DMS 273 treated with DMSO at 0.1 percent for 48 hours (cell line): ENCODE results near the gene ANKLE2.
"Not testable (repeated sequence)": the region's sequence is repeated elsewhere in the genome, so short reads cannot be mapped to it uniquely, and the experiment has no call there.

ENCODE experiments used
- DNase-seq: peaks from one replicate; lab custom pipeline; 2025; lab: John Stamatoyannopoulos, UW

ANKLE2 gene

GRCh38 chr12:132761032-132761920 is at the start of gene ANKLE2:
Gene ANKLE2 (minus strand): TSS chr12:132761832. CDS start chr12:132761798, 34 bp downstream.
- DNase-seq: no peak

- not testable (repeated sequence) for DNase-seq
These were observed 47.8 kb upstream of the ANKLE2 start for GRCh38 chr12:132809391-132809790.

GRCh38 chr12:132807295-132808092 is 45.9 kb upstream of the ANKLE2 start:
- no peak for DNase-seq

GRCh38 chr12:132806857-132807256 is 45.2 kb upstream of the ANKLE2 start:
- no peak for DNase-seq

GRCh38 chr12:132804426-132804861 is 42.8 kb upstream of the ANKLE2 start:
- no peak for DNase-seq

- DNase-seq: no peak
These were observed 42.3 kb upstream of the ANKLE2 start for GRCh38 chr12:132803888-132804287.

- no peak for DNase-seq
These were observed 41.5 kb upstream of the ANKLE2 start for GRCh38 chr12:132803125-132803524.

GRCh38 chr12:132801741-132802140 is 40.1 kb upstream of the ANKLE2 start:
- DNase-seq: no peak

- no peak for DNase-seq
These were observed 37.2 kb upstream of the ANKLE2 start for GRCh38 chr12:132798836-132799235.

GRCh38 chr12:132797820-132798570 is 36.4 kb upstream of the ANKLE2 start:
- DNase-seq: no peak

- DNase-seq: no peak
These were observed 34.2 kb upstream of the ANKLE2 start for GRCh38 chr12:132795847-132796246.

GRCh38 chr12:132791940-132792339 is 30.3 kb upstream of the ANKLE2 start:
- DNase-seq: not testable (repeated sequence)

- DNase-seq: no peak
These were observed 27.5 kb upstream of the ANKLE2 start for GRCh38 chr12:132789099-132789471.

- DNase-seq: no peak
These were observed 26.9 kb upstream of the ANKLE2 start for GRCh38 chr12:132788375-132789098.

GRCh38 chr12:132787877-132788276 is 26.2 kb upstream of the ANKLE2 start:
- DNase-seq: no peak

- no peak for DNase-seq
These were observed 24.6 kb upstream of the ANKLE2 start for GRCh38 chr12:132786192-132786591.

GRCh38 chr12:132784580-132784979 is 22.9 kb upstream of the ANKLE2 start:
- DNase-seq: no peak

- DNase-seq: no peak
These were observed 22.4 kb upstream of the ANKLE2 start for GRCh38 chr12:132783917-132784531.

GRCh38 chr12:132781938-132782337 is 20.3 kb upstream of the ANKLE2 start:
- no peak for DNase-seq

GRCh38 chr12:132779781-132780353 is 18.2 kb upstream of the ANKLE2 start:
- no peak for DNase-seq

GRCh38 chr12:132777614-132778013 is 16.0 kb upstream of the ANKLE2 start:
- DNase-seq: no peak
